Activated gamma-delta T cell (primary cell): ENCODE measurements around the gene SPATA31C2.
"Not testable (repeated sequence)": the region's sequence is repeated elsewhere in the genome, so short reads cannot be mapped to it uniquely, and the experiment has no call there.

ENCODE experiments used
- DNase-seq: peaks from one replicate; lab custom pipeline; 2025; lab: John Stamatoyannopoulos, UW
- total RNA-seq, 2 donors: gene quantifications; one replicate each; lab custom pipeline; 2026; lab: John Stamatoyannopoulos, UW

SPATA31C2 gene
- 0 to 0.09 reads per million in 2 donors for total RNA-seq

DNA sequence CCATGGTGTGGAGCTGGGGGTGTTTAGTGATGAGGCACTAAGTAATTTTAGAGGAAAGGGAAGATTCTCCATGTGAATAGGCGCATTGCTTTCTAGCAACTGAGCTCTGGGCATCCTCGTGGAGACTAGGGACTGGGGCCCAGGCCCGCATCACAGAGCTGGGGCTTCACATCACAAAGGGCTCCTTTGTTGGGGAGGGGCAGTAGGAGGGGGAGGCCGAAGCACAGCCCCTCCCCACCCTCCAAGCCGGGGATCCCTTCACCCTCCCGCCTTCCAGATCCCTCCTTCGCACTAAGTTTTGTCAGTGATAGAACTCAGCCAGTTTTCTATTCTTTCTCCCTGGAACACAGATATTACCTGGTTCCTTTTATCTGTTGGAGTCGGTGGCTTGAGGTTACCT lies at the start of gene SPATA31C2:
SPATA31C2 (minus strand) TSS at position 101 of the 400 bp plus-strand sequence; CDS start at position 72, 29 bp downstream.
- DNase-seq: not testable (repeated sequence)

- no peak for DNase-seq
Measured at GRCh38 chr9:88187631-88188030, 49.4 kb upstream of the SPATA31C2 start.

GRCh38 chr9:88186495-88187110 lies 48.3 kb upstream of the SPATA31C2 start:
- no peak for DNase-seq

GRCh38 chr9:88184976-88185375 lies 46.7 kb upstream of the SPATA31C2 start:
- no peak for DNase-seq

GRCh38 chr9:88183798-88184495 lies 45.7 kb upstream of the SPATA31C2 start:
- no peak for DNase-seq

DNA sequence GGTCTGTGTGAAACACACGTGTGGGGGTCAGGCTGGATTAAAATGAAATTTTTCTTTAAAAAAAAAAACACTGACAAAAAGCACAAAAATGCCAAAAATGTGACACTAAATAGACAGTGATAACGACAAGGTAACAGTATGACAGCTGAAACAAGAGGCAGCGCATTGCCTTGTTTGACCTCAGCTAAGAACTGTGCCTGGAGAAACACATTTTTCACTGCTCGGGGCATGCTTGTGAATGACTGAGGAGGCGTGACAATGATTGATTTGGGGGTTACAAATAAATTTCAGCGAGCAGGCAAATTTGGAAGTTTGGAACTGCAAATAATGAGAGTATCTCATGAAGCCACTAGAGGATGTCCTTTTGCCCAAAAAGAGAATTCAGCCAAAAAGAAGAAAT lies 44.2 kb upstream of the SPATA31C2 start:
- DNase-seq: no peak

GRCh38 chr9:88180081-88180765 lies 41.9 kb upstream of the SPATA31C2 start:
- DNase-seq: no peak

GRCh38 chr9:88179062-88179521 lies 40.8 kb upstream of the SPATA31C2 start:
- no peak for DNase-seq

DNA sequence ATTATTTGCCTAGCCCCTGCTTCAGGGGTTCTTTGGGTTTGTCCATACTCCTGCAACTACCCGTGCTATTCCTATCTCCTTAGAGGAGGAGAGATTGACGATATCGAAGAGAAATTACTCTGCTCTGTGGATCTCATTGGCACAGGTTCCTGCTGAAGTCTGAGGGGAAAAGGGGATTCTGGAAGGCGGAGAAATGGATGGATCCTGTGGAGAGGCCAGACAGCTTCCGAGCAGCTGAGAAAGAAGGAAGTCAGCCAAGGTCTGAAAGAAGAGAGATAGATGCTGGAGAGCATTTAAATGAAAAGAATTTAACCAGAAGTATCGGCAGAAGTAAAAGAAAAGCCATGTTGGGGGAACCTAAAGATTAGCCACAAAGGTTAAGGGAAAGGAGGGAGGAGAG lies 40.4 kb upstream of the SPATA31C2 start:
- no peak for DNase-seq

- no peak for DNase-seq
Measured at GRCh38 chr9:88177371-88177770, 39.1 kb upstream of the SPATA31C2 start.

GRCh38 chr9:88174324-88174723 lies 36.0 kb upstream of the SPATA31C2 start:
- DNase-seq: no peak

GRCh38 chr9:88173378-88173999 lies 35.2 kb upstream of the SPATA31C2 start:
- no peak for DNase-seq

GRCh38 chr9:88169700-88170099 lies 31.4 kb upstream of the SPATA31C2 start:
- no peak for DNase-seq

- DNase-seq: no peak
Measured at GRCh38 chr9:88168564-88168963, 30.3 kb upstream of the SPATA31C2 start.

DNA sequence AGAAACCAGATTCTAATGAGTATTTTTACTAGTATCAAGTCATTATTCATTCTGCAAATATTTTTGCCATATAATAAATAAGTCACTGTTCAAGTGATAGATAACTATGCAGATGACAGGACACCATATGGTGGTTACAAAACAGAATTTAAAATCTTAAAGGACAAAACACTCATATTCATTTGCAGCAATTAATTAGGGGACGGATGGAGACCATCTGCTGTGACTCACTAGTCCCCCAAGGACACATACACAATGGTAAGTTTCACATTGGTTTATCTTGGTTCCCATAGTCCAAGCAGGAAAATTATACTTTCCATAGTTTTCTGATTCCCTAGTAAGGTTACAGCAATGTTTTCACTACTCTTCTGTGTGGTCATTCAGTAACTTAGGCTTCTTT lies 28.4 kb upstream of the SPATA31C2 start:
- no peak for DNase-seq

DNA sequence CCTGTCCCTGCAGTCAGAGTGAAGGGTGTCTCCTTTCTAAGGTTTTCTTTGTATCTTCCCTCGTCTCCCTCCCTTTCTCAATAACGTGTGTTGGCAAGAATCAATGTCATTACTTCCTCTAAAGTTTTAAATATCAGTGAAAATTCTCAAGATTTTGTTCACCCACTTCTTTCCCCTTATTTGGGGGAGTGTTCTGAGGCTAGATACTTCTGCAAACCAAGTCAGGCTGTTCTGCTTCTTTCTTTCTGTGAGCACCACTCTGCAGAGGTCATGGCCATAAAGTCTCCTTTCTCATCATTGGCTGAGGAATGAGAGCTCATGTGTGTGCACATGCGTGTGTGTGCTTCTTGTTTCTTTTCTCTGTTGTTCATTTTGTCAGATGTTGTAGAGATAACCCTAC lies 26.6 kb upstream of the SPATA31C2 start:
- no peak for DNase-seq

- DNase-seq: no peak
Measured at GRCh38 chr9:88161144-88161543, 22.9 kb upstream of the SPATA31C2 start.

DNA sequence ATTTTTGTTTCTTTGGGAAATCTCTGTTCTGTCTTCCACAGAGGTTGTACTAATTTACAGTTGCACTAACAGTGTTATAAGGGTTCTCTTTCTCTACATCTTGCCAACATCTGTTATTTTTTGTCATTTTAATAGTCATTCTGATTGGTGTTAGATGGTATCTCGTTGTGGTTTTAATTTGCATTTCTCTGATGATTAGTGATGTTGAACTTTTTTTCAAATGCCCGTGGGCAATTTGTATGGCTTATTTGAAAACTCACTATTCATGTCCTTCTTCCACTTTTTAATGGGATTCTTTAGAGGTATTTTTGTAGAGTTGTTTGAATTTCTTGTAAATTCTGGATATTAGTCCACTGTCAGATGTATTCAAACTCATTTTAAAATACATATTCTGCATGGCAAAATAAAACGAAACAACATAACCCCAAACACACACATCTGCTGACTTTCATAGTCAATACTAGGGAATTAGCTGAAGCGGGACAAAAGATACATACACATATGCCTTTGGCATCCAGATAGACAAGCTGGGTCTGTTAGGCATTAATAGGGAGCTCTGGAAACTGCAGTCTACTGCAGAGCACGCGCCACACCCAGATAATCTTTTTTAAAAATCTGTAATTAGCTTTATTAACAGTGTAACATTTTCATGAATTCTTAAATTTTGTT lies 5.8 kb upstream of the SPATA31C2 start:
- DNase-seq: no peak

GRCh38 chr9:88143179-88143578 lies 4.9 kb upstream of the SPATA31C2 start:
- DNase-seq: no peak

DNA sequence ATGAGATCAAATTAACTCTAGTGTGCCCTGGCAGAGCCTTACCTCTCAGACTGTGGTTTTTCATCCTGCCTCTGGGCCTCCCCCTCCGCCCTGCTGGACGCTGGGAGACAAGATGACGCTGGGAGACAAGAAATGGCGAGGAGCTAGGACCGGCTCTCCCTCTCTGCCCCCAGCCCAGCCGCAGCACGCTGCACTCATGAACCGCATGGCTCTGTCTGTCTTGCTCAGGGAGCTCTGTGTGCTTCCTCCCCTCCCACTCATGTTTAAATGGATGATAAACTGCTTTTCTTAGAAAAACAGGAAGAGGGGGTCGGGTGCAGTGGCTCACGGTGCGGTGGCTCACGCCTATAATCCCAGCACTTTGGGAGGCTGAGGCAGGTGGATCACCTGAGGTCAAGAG lies 4.7 kb downstream of the SPATA31C2 start:
- not testable (repeated sequence) for DNase-seq

GRCh38 chr9:88129556-88129955 lies 8.7 kb downstream of the SPATA31C2 start:
- DNase-seq: not testable (repeated sequence)
